ENCODE measurements around the gene HOOK2. TPM values are rescaled to one million over a fixed set of nuclear protein-coding genes. Genes with fewer than 3 reads are reported as not detected.

Gene HOOK2
- total and polyA plus RNA-seq, 9 of the 15 experiments (the other 6 are each of a cell fraction or from before 2014, with no cell fraction given): 1.3 to 17.2 (median 9.9) TPM

DNA sequence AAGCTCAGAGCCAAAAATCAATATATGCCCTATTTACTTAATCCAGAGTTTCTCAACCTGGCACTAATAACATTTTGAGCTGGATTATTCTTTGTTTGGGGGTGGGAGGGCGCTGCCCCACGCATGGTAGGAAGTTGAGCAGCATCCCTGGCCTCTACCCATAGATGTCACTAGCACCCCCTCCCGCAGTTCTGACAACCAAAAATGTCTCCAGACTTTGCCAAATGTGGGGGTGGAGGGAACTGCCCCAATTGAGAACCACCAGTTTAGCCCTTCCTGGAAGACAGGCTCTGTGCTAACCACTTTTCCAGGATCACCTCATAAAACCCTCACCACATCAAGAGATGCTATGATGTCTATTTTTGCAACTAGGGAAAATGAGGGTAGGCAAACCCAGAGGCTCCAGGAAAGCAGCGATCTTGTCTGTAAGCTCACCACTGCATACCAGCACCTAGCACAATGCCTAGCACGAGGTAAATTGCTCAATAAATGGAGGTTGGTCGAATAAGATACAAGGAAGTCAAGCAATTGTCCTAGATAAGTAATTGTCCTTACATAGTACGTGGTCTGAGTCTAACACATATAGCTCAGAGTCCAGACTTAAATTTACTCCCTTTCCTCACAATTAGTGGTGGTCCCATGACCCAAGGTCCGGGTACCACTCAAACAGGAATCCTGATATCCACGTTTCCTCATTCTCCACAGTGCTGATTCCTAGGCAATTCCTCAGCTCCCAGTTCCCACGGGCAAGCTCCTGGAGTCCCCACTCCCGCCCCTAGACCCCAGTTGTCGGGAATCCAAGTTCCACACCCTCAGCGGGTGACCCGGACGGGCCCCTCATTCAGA, 41.8 kb downstream of the HOOK2 start (continued):
- TF ChIP-seq ZNF668 (CRISPR knock-in tag; IDR thresholded peaks at IDR 0.05): no peak
- TF ChIP-seq HDAC3 (IDR thresholded peaks at IDR 0.05; ENCODE audit: borderline replicate concordance, partially characterized antibody): no peak
- no peak for TF ChIP-seq MTA3 (IDR thresholded peaks at IDR 0.05; ENCODE audit: borderline replicate concordance)
- TF ChIP-seq, protein P1, sequence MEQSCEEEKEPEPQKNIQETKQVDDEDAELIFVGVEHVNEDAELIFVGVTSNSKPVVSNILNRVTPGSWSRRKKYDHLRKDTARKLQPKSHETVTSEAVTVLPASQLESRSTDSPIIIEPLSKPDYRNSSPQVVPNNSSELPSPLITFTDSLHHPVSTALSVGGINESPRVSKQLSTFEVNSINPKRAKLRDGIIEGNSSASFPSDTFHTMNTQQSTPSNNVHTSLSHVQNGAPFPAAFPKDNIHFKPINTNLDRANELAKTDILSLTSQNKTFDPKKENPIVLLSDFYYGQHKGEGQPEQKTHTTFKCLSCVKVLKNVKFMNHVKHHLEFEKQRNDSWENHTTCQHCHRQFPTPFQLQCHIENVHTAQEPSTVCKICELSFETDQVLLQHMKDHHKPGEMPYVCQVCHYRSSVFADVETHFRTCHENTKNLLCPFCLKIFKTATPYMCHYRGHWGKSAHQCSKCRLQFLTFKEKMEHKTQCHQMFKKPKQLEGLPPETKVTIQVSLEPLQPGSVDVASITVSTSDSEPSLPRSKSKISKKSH (CRISPR knock-in tag; IDR thresholded peaks at IDR 0.05): no peak
- TF ChIP-seq POLR2G (IDR thresholded peaks at IDR 0.05; ENCODE audit: low read depth, low read length): no peak
- TF ChIP-seq SMAD4 (CRISPR knock-in tag; conservative IDR thresholded peaks at IDR 0.05): no peak
- TF ChIP-seq, protein P2, sequence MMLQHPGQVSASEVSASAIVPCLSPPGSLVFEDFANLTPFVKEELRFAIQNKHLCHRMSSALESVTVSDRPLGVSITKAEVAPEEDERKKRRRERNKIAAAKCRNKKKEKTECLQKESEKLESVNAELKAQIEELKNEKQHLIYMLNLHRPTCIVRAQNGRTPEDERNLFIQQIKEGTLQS (IDR thresholded peaks at IDR 0.05): no peak
- TF ChIP-seq, protein P2 (CRISPR knock-in tag; conservative IDR thresholded peaks at IDR 0.05): no peak
- no peak; the same call in 1 of the 2 replicates for TF ChIP-seq ELF1 (tag; IDR thresholded peaks at IDR 0.05)
- TF ChIP-seq HMG20A (CRISPR knock-in tag; conservative IDR thresholded peaks at IDR 0.05): no peak
- TF ChIP-seq, protein P3, sequence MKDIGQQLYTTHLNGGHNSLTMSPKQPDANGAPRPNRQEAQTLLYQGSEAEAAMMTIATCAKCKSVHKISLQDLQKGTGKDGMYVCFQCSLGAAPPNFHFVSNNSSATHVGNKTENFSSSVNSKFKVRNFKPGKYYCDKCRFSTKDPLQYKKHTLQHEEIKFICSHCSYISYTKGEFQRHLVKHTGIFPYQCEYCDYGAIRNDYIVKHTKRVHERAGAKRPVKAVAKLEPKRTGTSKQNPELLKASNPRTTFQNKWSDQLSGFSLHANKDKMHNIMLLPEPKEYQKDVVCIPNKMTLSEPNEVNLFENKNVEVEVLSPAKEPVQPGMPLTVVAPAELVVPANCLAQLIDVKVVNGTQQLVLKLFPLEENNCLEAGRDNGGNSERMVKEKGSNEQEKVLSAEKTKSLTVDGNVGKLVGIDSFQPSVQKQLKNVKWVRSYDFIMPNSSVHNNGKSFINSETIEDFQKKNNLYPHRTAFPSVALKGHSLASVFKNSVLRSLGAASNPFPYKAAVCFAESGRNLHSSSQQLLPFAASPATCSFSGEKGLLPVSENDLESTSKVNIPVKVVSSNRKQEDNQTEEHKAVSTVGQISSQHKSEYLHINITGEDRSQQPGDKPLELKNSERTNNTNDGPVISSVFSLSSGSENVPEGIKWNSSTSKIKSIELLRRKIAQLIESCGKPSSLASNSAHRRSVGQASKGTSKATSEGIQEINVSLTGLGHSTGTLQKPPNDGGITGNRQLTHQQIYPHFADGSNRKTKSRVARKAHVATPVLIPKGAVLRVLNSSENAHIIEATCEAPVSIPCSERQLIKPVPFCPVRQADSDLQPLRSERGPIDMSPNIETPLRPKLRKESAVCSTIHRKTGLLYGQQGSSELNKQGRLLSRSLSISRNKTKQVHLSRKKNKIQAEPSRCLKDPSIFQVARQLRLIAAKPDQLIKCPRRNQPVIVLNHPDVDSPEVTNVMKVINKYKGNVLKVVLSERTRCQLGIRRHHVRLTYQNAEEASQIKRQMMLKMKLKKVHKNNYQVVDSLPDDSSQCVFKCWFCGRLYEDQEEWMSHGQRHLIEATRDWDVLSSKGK (CRISPR knock-in tag; IDR thresholded peaks at IDR 0.05): no peak
- TF ChIP-seq MECOM (CRISPR knock-in tag; IDR thresholded peaks at IDR 0.05): no peak
- no peak for TF ChIP-seq MTF1 (CRISPR knock-in tag; IDR thresholded peaks at IDR 0.05; ENCODE audit: borderline replicate concordance)
- no peak for TF ChIP-seq HDAC2 (IDR thresholded peaks at IDR 0.05)
- TF ChIP-seq, protein P4, sequence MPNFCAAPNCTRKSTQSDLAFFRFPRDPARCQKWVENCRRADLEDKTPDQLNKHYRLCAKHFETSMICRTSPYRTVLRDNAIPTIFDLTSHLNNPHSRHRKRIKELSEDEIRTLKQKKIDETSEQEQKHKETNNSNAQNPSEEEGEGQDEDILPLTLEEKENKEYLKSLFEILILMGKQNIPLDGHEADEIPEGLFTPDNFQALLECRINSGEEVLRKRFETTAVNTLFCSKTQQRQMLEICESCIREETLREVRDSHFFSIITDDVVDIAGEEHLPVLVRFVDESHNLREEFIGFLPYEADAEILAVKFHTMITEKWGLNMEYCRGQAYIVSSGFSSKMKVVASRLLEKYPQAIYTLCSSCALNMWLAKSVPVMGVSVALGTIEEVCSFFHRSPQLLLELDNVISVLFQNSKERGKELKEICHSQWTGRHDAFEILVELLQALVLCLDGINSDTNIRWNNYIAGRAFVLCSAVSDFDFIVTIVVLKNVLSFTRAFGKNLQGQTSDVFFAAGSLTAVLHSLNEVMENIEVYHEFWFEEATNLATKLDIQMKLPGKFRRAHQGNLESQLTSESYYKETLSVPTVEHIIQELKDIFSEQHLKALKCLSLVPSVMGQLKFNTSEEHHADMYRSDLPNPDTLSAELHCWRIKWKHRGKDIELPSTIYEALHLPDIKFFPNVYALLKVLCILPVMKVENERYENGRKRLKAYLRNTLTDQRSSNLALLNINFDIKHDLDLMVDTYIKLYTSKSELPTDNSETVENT (CRISPR knock-in tag; IDR thresholded peaks at IDR 0.05): no peak
- TF ChIP-seq NRF1 (conservative IDR thresholded peaks at IDR 0.05 in 1 of 2, IDR thresholded peaks at IDR 0.05 in 1 of 2): peak; percentile 44 to 53
- no peak for TF ChIP-seq KAT8 (IDR thresholded peaks at IDR 0.05; ENCODE audit: low read depth)
- TF ChIP-seq, protein P5, sequence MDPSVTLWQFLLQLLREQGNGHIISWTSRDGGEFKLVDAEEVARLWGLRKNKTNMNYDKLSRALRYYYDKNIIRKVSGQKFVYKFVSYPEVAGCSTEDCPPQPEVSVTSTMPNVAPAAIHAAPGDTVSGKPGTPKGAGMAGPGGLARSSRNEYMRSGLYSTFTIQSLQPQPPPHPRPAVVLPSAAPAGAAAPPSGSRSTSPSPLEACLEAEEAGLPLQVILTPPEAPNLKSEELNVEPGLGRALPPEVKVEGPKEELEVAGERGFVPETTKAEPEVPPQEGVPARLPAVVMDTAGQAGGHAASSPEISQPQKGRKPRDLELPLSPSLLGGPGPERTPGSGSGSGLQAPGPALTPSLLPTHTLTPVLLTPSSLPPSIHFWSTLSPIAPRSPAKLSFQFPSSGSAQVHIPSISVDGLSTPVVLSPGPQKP (CRISPR knock-in tag; IDR thresholded peaks at IDR 0.05): no peak
